ENCODE measurements around the gene PRDM2. TPM values are rescaled to one million over a fixed set of nuclear protein-coding genes. Genes with fewer than 3 reads are reported as not detected.
"Not testable (repeated sequence)": the region's sequence is repeated elsewhere in the genome, so short reads cannot be mapped to it uniquely, and the experiment has no call there.

PRDM2 gene
- total RNA-seq, 1 donor from 2014 or later: 22.4 TPM

GRCh38 chr1:13700521-13701270 lies 708 bp downstream of the PRDM2 start:
- DNase-seq (ENCODE audit: low spot score in 2 of 2) (peak; percentile 69 to 74), FAIRE-seq (no peak)

GRCh38 chr1:13701271-13701640 lies 1.3 kb downstream of the PRDM2 start:
- DNase-seq (ENCODE audit: low spot score in 2 of 2) (no peak), FAIRE-seq (no peak)

- no peak for DNase-seq (ENCODE audit: low spot score in 2 of 2)
- no peak for FAIRE-seq
These were observed 2.6 kb downstream of the PRDM2 start for GRCh38 chr1:13702425-13703127.

- no peak for FAIRE-seq
- DNase-seq (ENCODE audit: low spot score in 2 of 2): no peak
These were observed 3.1 kb downstream of the PRDM2 start for GRCh38 chr1:13703128-13703513.

- FAIRE-seq (no peak), DNase-seq (ENCODE audit: low spot score in 2 of 2) (no peak)
These were observed 3.8 kb downstream of the PRDM2 start for GRCh38 chr1:13703558-13704490.

GRCh38 chr1:13706046-13706445 lies 6.1 kb downstream of the PRDM2 start:
- FAIRE-seq (no peak), DNase-seq (ENCODE audit: low spot score in 2 of 2) (no peak)

GRCh38 chr1:13707164-13707563 lies 7.2 kb downstream of the PRDM2 start:
- DNase-seq (ENCODE audit: low spot score in 2 of 2) (no peak), FAIRE-seq (no peak)

- DNase-seq (ENCODE audit: low spot score in 2 of 2) (no peak), FAIRE-seq (no peak)
These were observed 8.5 kb downstream of the PRDM2 start for GRCh38 chr1:13708380-13708982.

- no peak for DNase-seq (ENCODE audit: low spot score in 2 of 2)
- FAIRE-seq: no peak
These were observed 10.1 kb downstream of the PRDM2 start for GRCh38 chr1:13710086-13710485.

- no peak for DNase-seq (ENCODE audit: low spot score in 2 of 2)
- FAIRE-seq: no peak
These were observed 14.9 kb downstream of the PRDM2 start for GRCh38 chr1:13714851-13715250.

- not testable (repeated sequence) for FAIRE-seq; DNase-seq (ENCODE audit: low spot score in 2 of 2)
These were observed 15.8 kb downstream of the PRDM2 start for GRCh38 chr1:13715616-13716287.

- no peak for FAIRE-seq
These were observed 22.9 kb downstream of the PRDM2 start for GRCh38 chr1:13722808-13723360.

GRCh38 chr1:13723810-13724209 lies 23.8 kb downstream of the PRDM2 start:
- no peak for FAIRE-seq
- DNase-seq (ENCODE audit: low spot score in 2 of 2): no peak

More at GRCh38 chr1:13722808-13723360, 22.9 kb downstream of the PRDM2 start:
- DNase-seq (ENCODE audit: low spot score in 2 of 2): no peak

- DNase-seq (ENCODE audit: low spot score in 2 of 2) (peak in 1 of 2 donors; percentile 21), FAIRE-seq (no peak)
These were observed 25.8 kb downstream of the PRDM2 start for GRCh38 chr1:13725714-13726175.

- no peak for DNase-seq (ENCODE audit: low spot score in 2 of 2)
- FAIRE-seq: no peak
These were observed 28.2 kb downstream of the PRDM2 start for GRCh38 chr1:13728091-13728715.

GRCh38 chr1:13730291-13730690 lies 30.3 kb downstream of the PRDM2 start:
- FAIRE-seq (no peak), DNase-seq (ENCODE audit: low spot score in 2 of 2) (no peak)

- DNase-seq (ENCODE audit: low spot score in 2 of 2) (no peak), FAIRE-seq (no peak)
These were observed 30.9 kb downstream of the PRDM2 start for GRCh38 chr1:13730751-13731482.

GRCh38 chr1:13731897-13732296 lies 31.9 kb downstream of the PRDM2 start:
- DNase-seq (ENCODE audit: low spot score in 2 of 2) (no peak), FAIRE-seq (no peak)
